SU-DHL-6 (cell line): ENCODE results near the gene KLK2.
A peak's percentile ranks its signal among the peaks of the same experiment; 100 is the strongest.

ENCODE experiments used
- H2AFZ ChIP-seq: fragments of 200-600 bp; sonication (generic); 2 replicates; pipeline ENCODE4 v1.6.1; 2014; ENCODE audit warnings: low read depth, mild to moderate bottlenecking, moderate library complexity, mixed read lengths, antibody characterized with exemption, low read length; ENCODE audit not compliant: severe bottlenecking
- H3F3A ChIP-seq: fragments of 200-600 bp; shearing (Covaris generic); 2 replicates; pipeline ENCODE4 v1.6.0; 2016; ENCODE audit warnings: antibody characterized with exemption, mild to moderate bottlenecking; ENCODE audit not compliant: insufficient read depth
- H3K27ac ChIP-seq: fragments of 200-600 bp; sonication (generic); 2 replicates; pipeline ENCODE4 v1.5.1; 2016; ENCODE audit warnings: low read depth, mild to moderate bottlenecking, low read length, moderate library complexity, mixed read lengths
- H3K27me3 ChIP-seq: fragments of 200-600 bp; sonication (generic), shearing (Covaris generic); 2 replicates; pipeline ENCODE4 v1.6.0; 2014; ENCODE audit warnings: mild to moderate bottlenecking, low read length
- H3K36me3 ChIP-seq: fragments of 200-600 bp; sonication (generic); 2 replicates; pipeline ENCODE4 v1.6.1; 2014; ENCODE audit warnings: mild to moderate bottlenecking, low read length, mixed read lengths
- H3K4me2 ChIP-seq: fragments of 300-600, 200-600 bp; shearing (Covaris generic), sonication (generic); 2 replicates; pipeline ENCODE4 v1.6.0; 2014; ENCODE audit warnings: low read length, low read depth, mild to moderate bottlenecking; ENCODE audit not compliant: poor library complexity, severe bottlenecking
- H3K4me3 ChIP-seq: fragments of 200-600 bp; sonication (generic); 2 replicates; pipeline ENCODE4 v1.5.1; 2014; ENCODE audit warnings: antibody characterized with exemption, low read length, mild to moderate bottlenecking, mixed read lengths; ENCODE audit not compliant: insufficient read depth, poor library complexity, severe bottlenecking
- H3K79me2 ChIP-seq: fragments of 200-600 bp; sonication (generic); 2 replicates; pipeline ENCODE4 v1.6.1; 2014; ENCODE audit warnings: mild to moderate bottlenecking, low read length, moderate library complexity; ENCODE audit not compliant: insufficient read depth
- H3K9ac ChIP-seq: fragments of 200-600 bp; sonication (generic); 2 replicates; pipeline ENCODE4 v1.7.0; 2014; ENCODE audit warnings: mild to moderate bottlenecking, low read length
- H3K9me2 ChIP-seq: fragments of 200-600 bp; sonication (generic); replicated peaks from 2 replicates; pipeline ENCODE4 v1.6.1; 2014; ENCODE audit warnings: low read length; ENCODE audit not compliant: insufficient read depth
- H3K9me3 ChIP-seq: fragments of 200-600 bp; sonication (generic); 2 replicates; pipeline ENCODE4 v1.6.1; 2014; ENCODE audit warnings: low read length, mixed read lengths; ENCODE audit not compliant: insufficient read depth
- H4K20me1 ChIP-seq: fragments of 200-600 bp; sonication (generic); 2 replicates; pipeline ENCODE4 v1.6.1; 2014; ENCODE audit warnings: low read depth, mild to moderate bottlenecking, antibody characterized with exemption, low read length, moderate library complexity, mixed read lengths
- EZH2phosphoT487 ChIP-seq: fragments of 200-600 bp; sonication (generic), shearing (Covaris generic); conservative IDR thresholded peaks from 2 replicates; pipeline ENCODE4 v1.6.1; 2018; ENCODE audit warnings: mild to moderate bottlenecking, antibody characterized with exemption, low read length, moderate library complexity, mixed read lengths
- TF ChIP-seq, protein P1 (sequence below): fragments of 200-600 bp; sonication (generic); IDR thresholded peaks from one replicate; pipeline ENCODE4 v1.5.1; 2017; ENCODE audit warnings: antibody characterized with exemption, mild to moderate bottlenecking, low read length, moderate library complexity; ENCODE audit not compliant: insufficient read depth, poor library complexity, severe bottlenecking

Gene KLK2

DNA sequence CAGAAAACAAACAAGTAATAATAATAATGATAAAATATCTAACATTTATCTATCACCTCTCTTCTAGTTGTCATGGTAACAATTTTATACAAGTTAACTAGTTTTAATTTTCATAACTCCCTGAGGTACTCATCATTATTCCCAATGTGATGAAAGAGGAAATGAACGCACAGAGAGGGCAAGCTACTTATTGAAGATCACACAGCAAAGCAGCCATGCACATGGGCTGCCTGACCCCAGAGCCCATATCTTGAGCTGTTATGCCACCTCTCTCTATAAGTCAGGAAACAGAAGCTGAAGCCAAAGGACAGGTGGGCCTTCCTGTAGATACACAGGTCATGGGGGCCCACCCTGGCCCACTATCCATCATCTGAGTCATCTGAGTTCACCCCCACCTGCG, 42.8 kb downstream of the KLK2 start:
- no peaks in the 10 kb centered on the region for H3K9me3 ChIP-seq
- no peaks in the 10 kb centered on the region for H4K20me1 ChIP-seq
- H2AFZ ChIP-seq: no peak overlapping the region
- no peaks in the 10 kb centered on the region for H3F3A ChIP-seq
- no peak overlapping the region for H3K4me3 ChIP-seq
- H3K27me3 ChIP-seq: no peaks in the 10 kb centered on the region
- TF ChIP-seq, protein P1, sequence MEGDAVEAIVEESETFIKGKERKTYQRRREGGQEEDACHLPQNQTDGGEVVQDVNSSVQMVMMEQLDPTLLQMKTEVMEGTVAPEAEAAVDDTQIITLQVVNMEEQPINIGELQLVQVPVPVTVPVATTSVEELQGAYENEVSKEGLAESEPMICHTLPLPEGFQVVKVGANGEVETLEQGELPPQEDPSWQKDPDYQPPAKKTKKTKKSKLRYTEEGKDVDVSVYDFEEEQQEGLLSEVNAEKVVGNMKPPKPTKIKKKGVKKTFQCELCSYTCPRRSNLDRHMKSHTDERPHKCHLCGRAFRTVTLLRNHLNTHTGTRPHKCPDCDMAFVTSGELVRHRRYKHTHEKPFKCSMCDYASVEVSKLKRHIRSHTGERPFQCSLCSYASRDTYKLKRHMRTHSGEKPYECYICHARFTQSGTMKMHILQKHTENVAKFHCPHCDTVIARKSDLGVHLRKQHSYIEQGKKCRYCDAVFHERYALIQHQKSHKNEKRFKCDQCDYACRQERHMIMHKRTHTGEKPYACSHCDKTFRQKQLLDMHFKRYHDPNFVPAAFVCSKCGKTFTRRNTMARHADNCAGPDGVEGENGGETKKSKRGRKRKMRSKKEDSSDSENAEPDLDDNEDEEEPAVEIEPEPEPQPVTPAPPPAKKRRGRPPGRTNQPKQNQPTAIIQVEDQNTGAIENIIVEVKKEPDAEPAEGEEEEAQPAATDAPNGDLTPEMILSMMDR: no peak
- TF ChIP-seq EZH2phosphoT487: no peak
- H3K4me2 ChIP-seq: no peak overlapping the region
- H3K27ac ChIP-seq: no peak overlapping the region
- no peaks in the 10 kb centered on the region for H3K36me3 ChIP-seq
- no peak overlapping the region for H3K9ac ChIP-seq
- no peaks in the 10 kb centered on the region for H3K79me2 ChIP-seq
- no peaks in the 10 kb centered on the region for H3K9me2 ChIP-seq

GRCh38 chr19:50921426-50922316, 48.4 kb downstream of the KLK2 start:
- no peak overlapping the region for H2AFZ ChIP-seq
- TF ChIP-seq EZH2phosphoT487: no peak
- TF ChIP-seq, protein P1: no peak
- H3F3A ChIP-seq: no peaks in the 10 kb centered on the region
- no peak overlapping the region for H3K9ac ChIP-seq
- H3K4me2 ChIP-seq: no peak overlapping the region
- no peaks in the 10 kb centered on the region for H4K20me1 ChIP-seq
- H3K27me3 ChIP-seq: no peaks in the 10 kb centered on the region
- no peak overlapping the region for H3K27ac ChIP-seq
- H3K4me3 ChIP-seq: no peak overlapping the region
- H3K36me3 ChIP-seq: no peaks in the 10 kb centered on the region
- no peaks in the 10 kb centered on the region for H3K79me2 ChIP-seq
- no peaks in the 10 kb centered on the region for H3K9me3 ChIP-seq
- no peaks in the 10 kb centered on the region for H3K9me2 ChIP-seq

DNA sequence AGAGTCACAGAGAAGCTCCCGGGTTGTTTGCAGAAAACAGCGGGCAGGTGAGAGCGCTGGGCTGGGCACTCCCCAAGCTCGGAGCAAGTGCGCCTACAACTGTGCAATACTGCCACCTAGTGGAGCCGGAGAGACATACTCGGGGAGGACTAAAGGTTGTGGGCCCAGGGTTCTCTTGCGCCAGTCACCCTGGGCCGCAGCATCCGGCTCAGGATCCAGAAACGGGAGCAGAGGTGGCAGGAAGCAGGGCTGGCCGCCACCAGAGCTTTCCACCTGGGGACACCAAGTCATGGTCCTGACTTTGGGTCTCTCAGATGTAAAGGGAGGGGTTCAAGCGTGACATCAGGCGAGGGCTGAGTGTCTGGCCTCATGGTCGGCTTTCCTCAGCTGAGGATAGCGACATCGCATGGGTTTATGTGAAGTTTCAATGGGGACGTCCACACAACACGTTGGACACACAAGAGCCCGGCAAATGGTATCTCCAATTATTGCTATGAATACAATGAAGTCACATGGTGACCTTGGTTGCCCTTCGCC, 49.1 kb downstream of the KLK2 start:
- H3K36me3 ChIP-seq: no peaks in the 10 kb centered on the region
- H3K27me3 ChIP-seq: no peaks in the 10 kb centered on the region
- no peak overlapping the region for H3K4me3 ChIP-seq
- H4K20me1 ChIP-seq: no peaks in the 10 kb centered on the region
- H3K9me2 ChIP-seq: no peaks in the 10 kb centered on the region
- no peaks in the 10 kb centered on the region for H3K9me3 ChIP-seq
- H3F3A ChIP-seq: no peaks in the 10 kb centered on the region
- no peak overlapping the region for H3K4me2 ChIP-seq
- no peaks in the 10 kb centered on the region for H3K79me2 ChIP-seq
- no peak overlapping the region for H2AFZ ChIP-seq
- no peak overlapping the region for H3K9ac ChIP-seq
- H3K27ac ChIP-seq: no peak overlapping the region
- TF ChIP-seq, protein P1: peak; percentile 75
- TF ChIP-seq EZH2phosphoT487: no peak
